ENCODE measurements around the gene C16orf90.
"Not testable (repeated sequence)": the region's sequence is repeated elsewhere in the genome, so short reads cannot be mapped to it uniquely, and the experiment has no call there.

C16orf90 gene

GRCh38 chr16:3527216-3527829, 32.0 kb upstream of the C16orf90 start:
- not testable (repeated sequence) for H3K4me3 ChIP-seq (replicated peaks; ENCODE audit: low read depth, low read length); H3K27me3 ChIP-seq (replicated peaks; ENCODE audit: control insufficient read depth, insufficient read depth, low read length); H3K36me3 ChIP-seq (ENCODE audit: control insufficient read depth, insufficient read depth, low read length); DNase-seq (ENCODE audit: extremely low read depth, insufficient read length)
- peak; percentile 67 for TF ChIP-seq CTCF (IDR thresholded peaks at IDR 0.05; ENCODE audit: insufficient read depth, low read length, poor library complexity, severe bottlenecking)

GRCh38 chr16:3525951-3526350, 30.7 kb upstream of the C16orf90 start:
- Histone ChIP-seq H3K4me3 (replicated peaks; ENCODE audit: low read depth, low read length) (no peak overlapping the region), H3K36me3 (ENCODE audit: control insufficient read depth, insufficient read depth, low read length) (peaks cover 1% of the 10 kb centered on the region), H3K27me3 (replicated peaks; ENCODE audit: control insufficient read depth, insufficient read depth, low read length) (no peaks in the 10 kb centered on the region)
- DNase-seq (ENCODE audit: extremely low read depth, insufficient read length), result no peak
- no peak for TF ChIP-seq CTCF (IDR thresholded peaks at IDR 0.05; ENCODE audit: insufficient read depth, low read length, poor library complexity, severe bottlenecking)

- H3K27me3 ChIP-seq (replicated peaks; ENCODE audit: control insufficient read depth, insufficient read depth, low read length), result no peaks in the 10 kb centered on the region
- no peak for TF ChIP-seq CTCF (IDR thresholded peaks at IDR 0.05; ENCODE audit: insufficient read depth, low read length, poor library complexity, severe bottlenecking)
- no peak for DNase-seq (ENCODE audit: extremely low read depth, insufficient read length)
- H3K36me3 ChIP-seq (ENCODE audit: control insufficient read depth, insufficient read depth, low read length), result peaks cover 2% of the 10 kb centered on the region
- no peak overlapping the region for H3K4me3 ChIP-seq (replicated peaks; ENCODE audit: low read depth, low read length)
These were observed 28.0 kb upstream of the C16orf90 start for GRCh38 chr16:3523281-3523680.

- Histone ChIP-seq H3K27me3 (replicated peaks; ENCODE audit: control insufficient read depth, insufficient read depth, low read length) (no peaks in the 10 kb centered on the region), H3K4me3 (replicated peaks; ENCODE audit: low read depth, low read length) (no peak overlapping the region), H3K36me3 (ENCODE audit: control insufficient read depth, insufficient read depth, low read length) (peaks cover 2% of the 10 kb centered on the region)
- DNase-seq (ENCODE audit: extremely low read depth, insufficient read length), result no peak
- no peak for TF ChIP-seq CTCF (IDR thresholded peaks at IDR 0.05; ENCODE audit: insufficient read depth, low read length, poor library complexity, severe bottlenecking)
These were observed 25.6 kb upstream of the C16orf90 start for GRCh38 chr16:3520841-3521240.

GRCh38 chr16:3520413-3520812, 25.1 kb upstream of the C16orf90 start:
- H3K36me3 ChIP-seq (ENCODE audit: control insufficient read depth, insufficient read depth, low read length), result peaks cover 2% of the 10 kb centered on the region
- TF ChIP-seq CTCF (IDR thresholded peaks at IDR 0.05; ENCODE audit: insufficient read depth, low read length, poor library complexity, severe bottlenecking), result no peak
- H3K27me3 ChIP-seq (replicated peaks; ENCODE audit: control insufficient read depth, insufficient read depth, low read length), result no peaks in the 10 kb centered on the region
- no peak overlapping the region for H3K4me3 ChIP-seq (replicated peaks; ENCODE audit: low read depth, low read length)
- DNase-seq (ENCODE audit: extremely low read depth, insufficient read length), result no peak

GRCh38 chr16:3519581-3519980, 24.3 kb upstream of the C16orf90 start:
- peaks cover 2% of the 10 kb centered on the region for H3K36me3 ChIP-seq (ENCODE audit: control insufficient read depth, insufficient read depth, low read length)
- no peak for DNase-seq (ENCODE audit: extremely low read depth, insufficient read length)
- TF ChIP-seq CTCF (IDR thresholded peaks at IDR 0.05; ENCODE audit: insufficient read depth, low read length, poor library complexity, severe bottlenecking), result no peak
- H3K27me3 ChIP-seq (replicated peaks; ENCODE audit: control insufficient read depth, insufficient read depth, low read length), result no peaks in the 10 kb centered on the region
- H3K4me3 ChIP-seq (replicated peaks; ENCODE audit: low read depth, low read length), result no peak overlapping the region
